Mucosa of rectum (tissue), 2 donors: ENCODE data around the gene ARFIP2.

Source experiments
- H3K27ac ChIP-seq, 2 donors: one replicate each; pipeline ENCODE4 v1.7.0; 2013; ENCODE audit warnings: inconsistent platforms in 2 of 2, low read depth in 2 of 2, low read length in 2 of 2
- H3K27me3 ChIP-seq, 2 donors: one replicate each; pipeline ENCODE4 v1.7.0; 2013; ENCODE audit warnings: low read length in 2 of 2; ENCODE audit not compliant: control insufficient read depth in 2 of 2, insufficient read depth in 2 of 2
- H3K36me3 ChIP-seq, 2 donors: one replicate each; pipeline ENCODE4 v1.7.0; 2013; ENCODE audit warnings: low read length in 2 of 2; ENCODE audit not compliant: control insufficient read depth in 2 of 2, insufficient read depth in 2 of 2
- H3K4me1 ChIP-seq, 2 donors: one replicate each; pipeline ENCODE4 v1.7.0; 2013; ENCODE audit warnings: low read length in 2 of 2, mild to moderate bottlenecking in 1 of 2; ENCODE audit not compliant: control insufficient read depth in 2 of 2, insufficient read depth in 2 of 2
- H3K4me3 ChIP-seq, 2 donors: one replicate each; pipeline ENCODE4 v1.7.0; 2013; ENCODE audit warnings: low read length in 2 of 2
- H3K9ac ChIP-seq, 2 donors: one replicate each; pipeline ENCODE4 v1.7.0; 2013; ENCODE audit warnings: low read length in 2 of 2, low read depth in 1 of 2, mild to moderate bottlenecking in 1 of 2
- H3K9me3 ChIP-seq, 2 donors: one replicate each; pipeline ENCODE4 v1.7.0; 2013; ENCODE audit warnings: low read length in 2 of 2; ENCODE audit not compliant: control insufficient read depth in 2 of 2
- donor health status: healthy.
- donor health status: Normal muscosa, but diverticular disease.

Gene ARFIP2

GRCh38 chr11:6485661-6486060 lies 4.5 kb upstream of the ARFIP2 start:
- H3K27ac ChIP-seq: peak overlapping the region in 1 of 2 donors; percentile 34
- no peaks in the 10 kb centered on the region for H3K27me3 ChIP-seq
- H3K4me1 ChIP-seq: peaks cover 49 to 50% of the 10 kb centered on the region in 2 donors
- no peaks in the 10 kb centered on the region for H3K9me3 ChIP-seq
- H3K36me3 ChIP-seq: peaks cover 17 to 41% of the 10 kb centered on the region in 2 donors
- no peak overlapping the region for H3K4me3 ChIP-seq
- no peak overlapping the region for H3K9ac ChIP-seq

- Histone ChIP-seq H3K36me3 (peaks cover 30 to 57% of the 10 kb centered on the region in 2 donors), H3K4me1 (peaks cover 44 to 48% of the 10 kb centered on the region in 2 donors), H3K27me3 (no peaks in the 10 kb centered on the region), H3K9ac (no peak overlapping the region), H3K9me3 (no peaks in the 10 kb centered on the region), H3K4me3 (no peak overlapping the region), H3K27ac (no peak overlapping the region)
These were observed 1.9 kb upstream of the ARFIP2 start for GRCh38 chr11:6483015-6483414.

- Histone ChIP-seq H3K27ac (peak overlapping the region in 1 of 2 donors; percentile 90), H3K4me1 (peaks cover 42 to 43% of the 10 kb centered on the region in 2 donors), H3K27me3 (no peaks in the 10 kb centered on the region), H3K4me3 (peak overlapping the region; percentile 91 to 98), H3K9ac (peak overlapping the region; percentile 70 to 93), H3K9me3 (no peaks in the 10 kb centered on the region), H3K36me3 (peaks cover 35 to 63% of the 10 kb centered on the region in 2 donors)
These were observed 1.3 kb upstream of the ARFIP2 start for GRCh38 chr11:6482441-6482840.

GRCh38 chr11:6481924-6482275 lies 769 bp upstream of the ARFIP2 start:
- H3K27ac ChIP-seq: peak overlapping the region; percentile 90 to 95
- no peaks in the 10 kb centered on the region for H3K27me3 ChIP-seq
- peak overlapping the region; percentile 91 to 98 for H3K4me3 ChIP-seq
- peaks cover 41 to 68% of the 10 kb centered on the region in 2 donors for H3K36me3 ChIP-seq
- no peaks in the 10 kb centered on the region for H3K9me3 ChIP-seq
- H3K9ac ChIP-seq: peak overlapping the region; percentile 70 to 93
- peaks cover 38 to 40% of the 10 kb centered on the region in 2 donors for H3K4me1 ChIP-seq

GRCh38 chr11:6480299-6480914 lies 724 bp downstream of the ARFIP2 start:
- H3K27ac ChIP-seq: peak overlapping the region; percentile 90 to 95
- peak overlapping the region; percentile 91 to 98 for H3K4me3 ChIP-seq
- peaks cover 33 to 36% of the 10 kb centered on the region in 2 donors for H3K4me1 ChIP-seq
- H3K9ac ChIP-seq: peak overlapping the region; percentile 70 to 93
- no peaks in the 10 kb centered on the region for H3K27me3 ChIP-seq
- peaks cover 39 to 55% of the 10 kb centered on the region in 2 donors for H3K36me3 ChIP-seq
- no peaks in the 10 kb centered on the region for H3K9me3 ChIP-seq

GRCh38 chr11:6476571-6476970 lies 4.6 kb downstream of the ARFIP2 start:
- no peaks in the 10 kb centered on the region for H3K9me3 ChIP-seq
- H3K27ac ChIP-seq: no peak overlapping the region
- H3K4me1 ChIP-seq: peaks cover 36 to 39% of the 10 kb centered on the region in 2 donors
- H3K36me3 ChIP-seq: peaks cover 27 to 28% of the 10 kb centered on the region in 2 donors
- no peak overlapping the region for H3K9ac ChIP-seq
- no peak overlapping the region for H3K4me3 ChIP-seq
- no peaks in the 10 kb centered on the region for H3K27me3 ChIP-seq

GRCh38 chr11:6475936-6476335 lies 5.2 kb downstream of the ARFIP2 start:
- Histone ChIP-seq H3K4me1 (peaks cover 36 to 39% of the 10 kb centered on the region in 2 donors), H3K27ac (peak overlapping the region; percentile 26 to 97)

GRCh38 chr11:6474806-6475500 lies 6.2 kb downstream of the ARFIP2 start:
- no peaks in the 10 kb centered on the region for H3K27me3 ChIP-seq
- H3K4me1 ChIP-seq: peaks cover 26 to 32% of the 10 kb centered on the region in 2 donors
- H3K36me3 ChIP-seq: peaks cover 27 to 28% of the 10 kb centered on the region in 2 donors
- H3K4me3 ChIP-seq: peak overlapping the region; percentile 71 to 75
- H3K9me3 ChIP-seq: no peaks in the 10 kb centered on the region
- H3K27ac ChIP-seq: peak overlapping the region; percentile 97
- H3K9ac ChIP-seq: peak overlapping the region; percentile 81 to 94

More at GRCh38 chr11:6475936-6476335, 5.2 kb downstream of the ARFIP2 start:
- Histone ChIP-seq H3K27me3 (no peaks in the 10 kb centered on the region), H3K36me3 (peaks cover 27 to 28% of the 10 kb centered on the region in 2 donors), H3K9ac (peak overlapping the region in 1 of 2 donors; percentile 8), H3K9me3 (no peaks in the 10 kb centered on the region), H3K4me3 (no peak overlapping the region)

GRCh38 chr11:6474413-6474792 lies 6.7 kb downstream of the ARFIP2 start:
- Histone ChIP-seq H3K27me3 (no peaks in the 10 kb centered on the region), H3K27ac (peak overlapping the region; percentile 97), H3K9me3 (no peaks in the 10 kb centered on the region), H3K4me3 (peak overlapping the region; percentile 71 to 75), H3K4me1 (peaks cover 21 to 33% of the 10 kb centered on the region in 2 donors), H3K9ac (peak overlapping the region; percentile 81 to 94), H3K36me3 (peaks cover 24 to 28% of the 10 kb centered on the region in 2 donors)
